Cardiac septum (tissue), 1 donor: ENCODE results near the gene FAM76A. TPM values are rescaled to one million over a fixed set of nuclear protein-coding genes. Genes with fewer than 3 reads are reported as not detected.
"Not testable (repeated sequence)": the region's sequence is repeated elsewhere in the genome, so short reads cannot be mapped to it uniquely, and the experiment has no call there.

ENCODE experiments used
- DNase-seq: peaks from one replicate; pipeline ENCODE4 v3.0.0-alpha.2; 2020; ENCODE audit warnings: low spot score
- intact Hi-C: fragments of 100-400 bp; cut with DNase I; formaldehyde crosslinking; loops from one replicate; pipeline ENCODE4 v1.14.0; 2022
- total RNA-seq: library from RNA; stranded (reverse); fragmentation: NEBNext Ultra II Directional; extraction: Animal tissue kit (Norgen Biotek cat#: 25700); gene quantifications from one replicate; pipeline ENCODE4 v1.2.1, GENCODE V29; 2021
- donor health status: DM: no; HTN: no; CAD: no.

The FAM76A gene
- total RNA-seq, 1 donor from 2014 or later, result 11.5 TPM

DNA sequence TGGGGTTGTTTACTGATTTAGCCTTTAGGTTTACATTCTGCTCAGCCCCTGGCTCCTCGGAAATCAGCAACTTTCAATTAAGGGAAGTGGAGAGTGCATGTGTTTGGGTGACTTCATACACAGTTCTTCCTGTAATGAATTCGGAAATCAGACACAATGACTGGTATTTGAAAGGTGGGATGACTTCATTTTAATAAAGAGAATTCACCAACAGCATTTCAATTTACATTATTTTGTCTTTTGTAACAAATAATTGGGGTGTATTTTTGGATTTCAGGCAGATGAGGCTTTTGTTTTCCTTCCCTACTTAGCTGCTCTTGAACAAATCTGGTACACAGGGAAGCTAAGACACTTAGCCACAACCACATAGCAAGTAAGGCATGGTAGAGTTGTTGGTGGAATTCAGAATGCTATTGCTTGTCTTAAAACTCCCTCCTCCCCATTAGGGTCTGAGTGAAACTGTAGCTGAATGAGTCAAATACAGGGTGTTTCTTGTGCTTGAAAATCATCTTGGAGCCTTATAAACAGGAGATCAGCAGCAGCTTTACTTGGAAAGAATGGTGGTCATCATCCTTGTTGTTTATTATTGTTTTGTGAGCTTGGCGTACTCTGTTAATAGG lies 48.2 kb downstream of the FAM76A start:
- intact Hi-C loops, result loop anchor here (2.0 to 5.0 kb wide), 3 partner anchors 49 to 102 kb away; partner anchors contain the start of genes FAM76A, IFI6 and PPP1R8
- no peak for DNase-seq

DNA sequence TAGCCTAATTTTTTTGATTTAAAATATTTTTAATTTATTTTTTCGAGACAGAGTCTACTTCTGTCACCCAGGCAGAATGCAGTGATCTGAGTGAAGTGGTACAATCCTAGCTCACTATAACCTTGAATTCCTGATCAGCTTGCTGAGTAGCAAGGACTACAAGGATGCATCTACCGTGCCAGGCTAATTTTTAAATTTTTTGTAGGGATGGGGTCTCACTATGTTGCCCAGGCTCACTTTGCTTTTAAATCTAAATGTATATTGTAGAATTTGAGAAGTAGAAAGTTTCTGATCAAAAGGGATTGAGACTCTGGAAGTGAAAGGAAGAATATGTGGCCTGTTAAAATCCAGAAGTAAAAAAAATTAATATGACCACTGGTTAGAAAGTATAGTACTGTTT lies 48.9 kb downstream of the FAM76A start:
- no peak for DNase-seq
- intact Hi-C loops, result loop anchor here (5.0 kb wide), 2 partner anchors 58 to 102 kb away; partner anchors contain the start of genes IFI6 and PPP1R8

DNA sequence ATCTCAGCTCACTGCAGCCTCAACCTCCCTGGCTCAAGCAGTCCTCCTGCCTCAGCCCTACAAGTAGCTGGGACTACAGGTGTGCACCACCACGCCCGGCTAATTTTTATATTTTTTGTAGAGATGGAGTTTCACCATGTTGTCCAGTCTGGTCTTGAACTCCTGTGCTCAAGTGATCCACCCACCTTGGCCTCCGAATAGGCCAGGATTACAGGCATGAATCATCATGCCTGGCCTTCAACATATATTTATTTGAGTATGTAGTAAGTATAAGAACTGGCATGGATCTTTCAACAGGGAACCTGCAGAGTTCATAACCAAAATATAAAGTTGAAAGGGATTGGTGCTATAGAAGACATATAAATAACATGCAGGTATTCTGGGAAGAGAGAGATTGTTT lies 49.6 kb downstream of the FAM76A start:
- DNase-seq, intact Hi-C loops: not testable (repeated sequence)

DNA sequence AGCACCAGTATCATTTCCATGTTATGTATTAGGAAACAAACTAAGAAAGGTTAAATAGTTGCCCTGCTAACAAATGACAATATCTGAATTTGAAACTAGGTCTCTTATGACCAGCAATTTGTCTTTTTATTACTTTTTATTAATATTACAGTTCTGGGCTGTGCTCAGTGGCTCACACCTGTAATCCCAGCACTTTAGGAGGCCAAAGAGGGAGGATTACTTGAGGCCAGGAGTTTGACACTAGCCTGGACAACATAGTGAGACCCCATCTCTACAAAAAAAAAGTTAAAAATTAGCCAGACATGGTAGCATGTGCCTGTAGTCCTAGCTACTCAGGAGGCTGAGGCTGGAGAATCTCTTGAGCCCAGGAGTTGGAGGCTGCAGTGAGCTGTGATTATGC lies 50.5 kb downstream of the FAM76A start:
- DNase-seq, intact Hi-C loops: not testable (repeated sequence)

DNA sequence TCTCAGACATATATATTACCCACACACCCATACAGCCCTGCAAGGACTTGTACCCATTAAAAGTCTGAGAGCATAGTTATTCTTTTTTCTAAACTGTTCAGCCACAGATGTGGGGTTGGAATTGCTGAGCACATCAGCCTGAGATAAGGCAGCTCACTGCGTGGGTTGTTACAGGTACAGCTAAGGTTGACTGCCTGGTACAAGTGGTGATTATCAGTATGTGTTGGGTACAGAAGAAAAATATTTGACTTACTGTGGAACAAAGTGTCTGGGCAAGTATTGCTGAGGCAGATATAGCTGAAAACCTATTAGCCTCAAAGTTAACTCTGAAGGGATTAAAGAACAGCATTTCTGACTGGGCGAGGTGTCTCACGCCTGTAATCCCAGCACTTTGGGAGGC lies 52.3 kb downstream of the FAM76A start:
- no peak for DNase-seq
- intact Hi-C loops, result no loop called here

DNA sequence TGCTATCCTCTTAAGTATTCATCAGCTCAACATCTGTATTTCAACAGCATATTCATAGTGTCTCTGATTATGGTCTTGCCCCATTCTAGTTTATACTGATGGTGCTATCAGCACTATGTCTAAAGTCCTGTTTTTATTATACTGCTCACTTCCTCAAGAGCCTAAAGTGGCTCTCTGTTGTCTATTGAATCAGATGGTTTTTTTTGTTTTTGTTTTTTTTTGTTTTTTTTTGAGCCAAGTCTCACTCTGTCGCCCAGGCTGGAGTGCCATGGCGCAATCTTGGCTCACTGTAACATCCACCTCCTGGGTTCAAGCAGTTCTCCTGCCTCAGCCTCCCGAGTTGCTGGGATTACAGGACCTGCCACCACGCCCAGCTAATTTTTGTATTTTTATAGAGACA lies 53.4 kb downstream of the FAM76A start:
- intact Hi-C loops, result no loop called here

DNA sequence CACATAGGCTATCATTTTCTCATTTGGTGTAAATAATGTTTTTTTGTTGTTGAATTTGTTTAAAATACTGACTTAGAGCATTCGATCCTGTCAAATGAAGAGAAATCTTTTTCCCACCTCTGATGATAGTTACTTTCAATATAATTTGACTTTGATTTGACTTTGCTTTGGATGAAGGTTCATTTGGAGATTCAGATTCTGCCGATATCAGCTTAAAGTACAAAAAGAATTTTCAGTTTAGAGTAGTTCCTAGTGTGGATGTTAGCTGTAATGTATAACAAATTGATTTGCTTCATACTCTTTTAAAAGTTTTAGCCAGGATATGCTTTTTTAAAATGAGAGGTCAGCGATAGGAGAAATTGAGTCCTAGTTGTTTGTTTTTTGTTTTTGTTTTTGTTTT lies 57.2 kb downstream of the FAM76A start:
- intact Hi-C loops, result no loop called here
- no peak for DNase-seq

More for the DNA sequence above, 53.4 kb downstream of the FAM76A start:
- DNase-seq, result no peak

DNA sequence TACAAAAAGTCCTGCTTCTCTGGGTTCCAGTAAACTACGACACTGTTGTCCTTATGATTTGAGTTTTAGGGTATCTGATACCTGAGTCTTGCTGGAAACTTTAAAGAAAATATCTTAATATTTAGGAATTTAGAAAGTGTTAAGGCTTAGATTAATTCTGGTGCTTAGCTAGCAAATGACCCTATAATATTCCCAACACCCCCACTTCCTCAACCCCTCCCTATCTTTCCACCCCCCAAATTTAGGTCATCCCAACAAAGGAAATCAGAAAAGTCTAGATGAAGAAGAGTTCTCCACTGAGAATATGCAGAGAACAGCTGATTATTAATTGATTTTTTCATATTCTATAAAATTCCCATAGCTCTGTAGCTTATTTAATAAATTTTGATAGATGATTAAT lies 58.9 kb downstream of the FAM76A start:
- no peak for DNase-seq
- intact Hi-C loops, result no loop called here

DNA sequence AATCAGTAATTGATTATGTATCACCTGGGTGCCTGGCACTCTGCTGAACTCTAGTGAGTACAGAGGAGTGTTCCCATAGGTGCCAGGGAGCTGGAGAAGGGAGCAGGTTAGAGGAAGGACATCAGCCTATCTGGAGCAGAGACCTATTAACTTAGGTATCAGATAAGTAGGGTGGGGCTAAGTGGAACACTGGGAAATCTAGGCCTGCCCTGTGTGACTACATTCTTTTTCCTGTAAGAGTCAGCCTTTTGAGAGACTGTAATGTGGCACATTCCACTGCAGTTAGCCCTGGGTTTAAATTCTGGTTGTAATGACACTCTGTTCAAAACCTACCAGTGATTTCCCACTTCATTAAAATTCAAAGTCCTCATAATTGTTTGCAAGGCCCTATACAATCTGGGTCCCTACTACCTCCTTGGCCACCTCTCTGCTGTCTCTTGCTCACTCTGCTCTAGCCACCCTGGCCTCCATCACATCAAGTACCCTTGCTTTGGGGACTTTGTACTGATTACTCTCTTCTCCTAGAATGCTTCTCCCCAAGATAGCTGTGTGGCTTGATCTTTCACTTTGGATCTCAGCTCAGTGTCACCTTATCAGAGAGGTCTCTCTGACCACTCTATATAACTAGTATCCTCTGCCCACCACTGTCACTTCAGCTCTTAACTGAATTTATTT lies 60.2 kb downstream of the FAM76A start:
- intact Hi-C loops, result no loop called here
- no peak for DNase-seq

DNA sequence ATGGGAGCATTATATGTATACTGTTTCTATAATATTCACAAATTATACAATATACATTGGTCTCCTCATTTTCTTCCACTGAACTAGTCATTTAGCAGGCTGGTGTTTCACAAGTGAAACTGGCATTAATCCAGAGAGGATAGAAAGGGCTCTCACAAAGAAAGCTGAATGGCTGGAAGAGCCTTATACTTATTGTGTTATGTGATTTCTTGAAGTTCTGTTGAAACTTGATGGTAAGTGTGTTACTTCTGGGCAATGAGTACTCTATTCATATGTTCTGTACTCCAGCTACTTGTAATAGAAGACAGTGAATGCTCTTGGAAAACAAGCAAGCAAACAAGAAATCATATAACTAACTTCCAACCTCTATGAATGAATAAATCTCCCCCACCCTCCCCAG lies 62.1 kb downstream of the FAM76A start:
- intact Hi-C loops, result no loop called here
- no peak for DNase-seq

DNA sequence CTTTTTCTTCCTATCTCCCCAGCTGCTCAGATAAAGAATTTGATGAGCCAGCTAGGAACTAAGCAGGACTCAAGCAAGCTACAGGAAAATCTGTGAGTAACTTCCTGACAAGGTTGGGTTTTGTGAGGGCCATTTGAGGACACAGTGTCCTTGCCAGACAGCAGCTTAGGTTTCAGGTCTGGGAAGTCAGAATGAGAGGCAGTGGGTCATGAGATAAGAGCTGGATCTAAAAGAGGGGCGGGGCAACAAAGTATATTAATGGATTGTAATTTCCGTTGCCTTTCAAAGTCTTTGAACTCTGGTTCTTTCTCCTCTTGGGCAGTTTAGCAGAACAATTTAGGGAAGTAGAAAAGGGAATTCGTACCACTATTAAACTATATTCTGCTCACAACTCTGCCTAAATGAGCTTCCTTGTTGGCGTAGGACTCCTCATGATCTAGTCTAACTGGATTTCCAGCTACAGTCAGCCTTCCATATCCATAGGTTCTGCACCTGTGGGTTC lies 63.8 kb downstream of the FAM76A start:
- intact Hi-C loops, result no loop called here
- no peak for DNase-seq

DNA sequence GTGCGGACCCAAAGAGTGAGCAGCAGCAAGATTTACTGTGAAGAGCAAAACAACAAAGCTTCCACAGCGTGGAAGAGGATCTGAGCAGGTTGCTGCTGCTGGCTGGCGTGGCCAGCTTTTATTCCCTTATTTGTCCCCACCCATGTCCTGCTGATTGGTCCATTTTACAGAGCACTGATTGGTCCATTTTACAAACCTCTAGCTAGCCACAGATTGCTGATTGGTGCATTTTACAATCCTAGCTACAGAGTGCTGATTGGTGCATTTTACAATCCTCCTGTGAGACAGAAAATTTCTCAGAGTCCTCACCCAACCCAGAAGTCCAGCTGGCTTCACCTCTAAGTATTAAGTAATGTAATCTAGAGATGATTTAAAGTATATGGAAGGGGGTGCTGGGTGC lies 64.5 kb downstream of the FAM76A start:
- DNase-seq, intact Hi-C loops: not testable (repeated sequence)

DNA sequence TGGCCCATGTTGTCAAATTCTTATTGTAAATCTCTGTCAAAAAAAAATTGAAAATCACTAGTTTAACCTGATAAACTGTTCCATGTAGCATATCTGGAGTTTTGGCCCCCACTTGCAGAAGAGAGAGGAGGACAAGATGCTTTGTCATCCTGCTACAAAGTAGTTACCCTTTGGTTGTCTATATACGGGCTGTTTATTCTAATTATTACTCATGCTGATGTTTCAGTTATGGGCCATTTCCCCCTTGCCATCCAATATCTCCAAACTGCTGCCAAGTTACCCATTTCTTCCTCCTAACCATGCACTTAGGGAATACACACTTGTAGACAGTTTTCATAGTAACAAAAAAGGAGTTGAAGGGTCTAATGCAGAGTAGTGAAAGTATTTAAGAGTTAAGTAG lies 69.8 kb downstream of the FAM76A start:
- intact Hi-C loops, result no loop called here
- DNase-seq, result no peak

DNA sequence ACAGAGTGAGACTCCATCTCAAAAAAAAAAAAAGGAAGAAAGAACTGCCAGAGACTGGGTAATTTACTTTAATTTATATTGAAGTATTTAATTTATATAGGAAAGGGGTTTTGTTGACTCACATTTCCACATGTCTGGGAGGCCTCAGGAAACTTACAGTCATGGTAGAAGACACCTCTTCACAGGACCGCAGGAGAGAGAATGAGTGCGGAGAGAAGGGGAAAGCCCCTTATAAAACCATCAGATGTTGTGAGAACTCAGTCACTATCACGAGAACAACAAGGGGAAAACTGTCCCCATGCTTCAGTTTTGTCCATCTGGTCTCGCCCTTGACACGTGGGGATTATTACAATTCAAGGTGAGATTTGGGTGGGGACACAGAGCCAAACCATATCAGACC lies 79.0 kb downstream of the FAM76A start:
- DNase-seq, result no peak
- intact Hi-C loops, result no loop called here

DNA sequence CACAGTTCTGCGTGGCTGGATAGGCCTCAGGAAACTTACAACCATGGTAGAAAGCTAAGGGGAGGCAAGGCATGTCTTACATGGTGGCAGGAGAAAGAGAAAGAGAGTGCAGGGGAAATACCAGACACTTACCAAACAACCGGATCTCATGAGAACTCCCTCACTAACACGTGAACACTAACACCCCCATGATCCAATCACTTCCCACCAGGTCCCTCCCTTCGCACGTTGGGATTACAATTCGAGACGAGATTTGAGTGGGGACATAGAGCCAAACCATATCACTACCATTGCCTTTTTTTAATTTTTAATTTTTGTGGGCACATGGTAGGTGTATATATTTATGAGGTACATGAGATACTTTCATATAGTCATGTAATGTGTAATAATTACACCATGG lies 81.0 kb downstream of the FAM76A start:
- intact Hi-C loops, result no loop called here

DNA sequence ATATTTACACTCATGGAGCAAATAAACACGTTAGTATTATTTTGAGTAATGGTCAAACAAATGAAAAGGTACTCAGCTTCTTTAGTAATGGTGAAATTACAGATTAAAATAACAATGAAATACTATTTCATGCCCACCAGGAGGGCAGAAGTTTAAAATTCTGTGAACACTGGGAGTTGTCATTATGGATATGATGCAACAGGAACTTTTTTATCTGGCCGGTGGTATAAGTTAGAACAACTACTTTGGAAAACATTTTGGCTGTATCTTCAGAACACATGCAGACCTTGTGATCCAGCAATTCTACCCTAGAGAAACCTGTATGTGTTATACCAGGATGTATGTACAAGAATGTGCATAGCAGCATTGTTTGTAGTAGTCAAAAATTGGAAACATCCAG lies 81.6 kb downstream of the FAM76A start:
- DNase-seq, result no peak
- intact Hi-C loops, result no loop called here

More for the DNA sequence above, 81.0 kb downstream of the FAM76A start:
- no peak for DNase-seq

DNA sequence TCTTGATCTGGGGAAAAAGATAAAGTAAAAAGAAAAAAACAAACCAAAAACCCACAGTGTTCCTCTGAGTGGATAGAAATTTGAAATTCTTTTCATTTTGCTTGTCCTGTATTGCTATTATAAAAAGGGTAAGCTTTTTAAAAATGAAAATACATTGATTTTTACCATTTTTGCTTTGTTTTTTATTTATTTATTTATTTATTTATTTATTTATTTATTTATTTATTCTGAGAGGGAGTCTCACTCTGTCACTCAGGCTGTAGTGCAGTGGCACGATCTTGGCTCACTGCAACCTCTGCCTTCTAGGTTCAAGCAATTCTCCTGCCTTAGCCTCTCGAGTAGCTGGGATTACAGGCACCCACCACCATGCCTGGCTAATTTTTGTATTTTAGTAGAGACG lies 82.4 kb downstream of the FAM76A start:
- intact Hi-C loops, DNase-seq: not testable (repeated sequence)

DNA sequence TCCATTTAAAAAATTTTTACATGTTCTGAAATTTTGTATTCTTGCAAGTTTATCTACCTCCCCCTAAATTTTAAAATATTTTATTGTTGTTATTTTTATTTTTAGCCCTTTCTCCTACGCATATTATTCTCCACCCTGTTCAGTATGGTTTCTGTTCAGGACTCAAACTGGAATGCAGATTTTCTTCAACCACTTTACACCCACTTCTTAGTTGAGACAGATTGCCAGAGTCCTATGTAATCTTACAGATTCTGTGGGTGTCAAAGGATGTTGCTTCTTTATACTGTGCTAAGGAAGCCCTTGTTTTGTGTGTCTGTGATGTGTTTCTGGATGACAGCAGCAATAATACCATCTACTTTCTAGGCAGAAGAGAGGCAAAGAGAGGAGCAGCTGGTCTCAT lies 84.1 kb downstream of the FAM76A start:
- intact Hi-C loops, result no loop called here
- no peak for DNase-seq

DNA sequence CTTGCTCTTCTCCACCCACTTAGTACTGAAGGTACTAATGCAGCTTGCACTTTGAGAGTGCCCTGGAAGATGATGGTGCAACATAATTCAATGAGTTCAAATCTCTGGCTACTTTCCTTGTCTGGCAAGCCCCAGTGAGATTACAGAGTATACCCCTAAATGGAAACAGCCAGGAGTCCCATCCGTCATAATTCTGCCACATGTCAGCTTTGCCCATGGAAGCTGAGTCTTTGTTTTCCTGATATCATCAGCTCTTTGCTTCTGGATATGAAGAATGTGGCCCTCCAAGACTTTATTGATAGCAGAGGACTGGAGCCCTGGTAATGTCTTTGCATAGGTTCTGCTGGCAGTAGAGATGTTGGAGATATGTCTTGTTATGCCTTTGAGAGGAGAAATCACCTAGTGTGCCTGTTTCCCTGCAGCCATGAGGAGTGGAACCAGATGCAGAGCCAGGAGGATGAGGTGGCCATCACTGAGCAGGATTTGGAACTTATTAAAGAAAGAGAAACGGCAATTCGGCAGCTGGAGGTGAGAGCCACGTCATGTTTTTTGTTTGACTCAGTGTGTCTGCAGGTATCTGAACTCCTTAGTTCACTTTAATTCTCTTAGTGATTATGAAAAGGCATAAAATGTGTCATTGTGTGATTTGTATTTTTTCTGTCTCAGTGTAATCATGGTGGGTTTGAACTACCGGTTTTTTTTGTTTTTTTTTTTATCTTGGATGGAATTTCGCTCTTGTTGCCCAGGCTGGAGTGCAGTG lies 86.2 kb downstream of the FAM76A start:
- DNase-seq, result no peak
- intact Hi-C loops, result no loop called here
